Measurements from ENCODE around the gene RPS6KA5.
"Not testable (repeated sequence)": the region's sequence is repeated elsewhere in the genome, so short reads cannot be mapped to it uniquely, and the experiment has no call there.

Gene RPS6KA5

GRCh38 chr14:90830931-90831701 lies 229.3 kb downstream of the RPS6KA5 start:
- DNase-seq (ENCODE audit: low read depth): no peak

DNA sequence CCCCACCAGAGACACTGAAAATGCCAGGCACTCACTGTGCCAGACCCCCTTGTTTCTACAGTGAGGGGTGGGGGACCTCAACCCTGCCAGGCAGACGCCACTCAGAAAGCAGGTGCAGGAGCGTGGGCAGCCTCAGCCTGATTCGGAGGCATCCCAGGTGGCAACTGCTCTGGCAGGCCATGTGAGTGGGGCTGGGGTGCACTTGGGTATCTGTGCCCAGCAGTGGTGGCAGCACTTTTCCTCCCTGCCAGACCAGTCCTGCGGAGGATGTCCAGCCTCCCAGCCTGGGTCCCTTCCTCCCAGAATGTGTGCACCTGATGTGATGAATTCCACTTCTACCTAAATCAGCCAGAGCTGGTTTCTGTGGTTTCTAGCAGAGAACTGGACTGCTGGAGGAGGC lies 230.8 kb downstream of the RPS6KA5 start:
- no peak for DNase-seq (ENCODE audit: low read depth)

DNA sequence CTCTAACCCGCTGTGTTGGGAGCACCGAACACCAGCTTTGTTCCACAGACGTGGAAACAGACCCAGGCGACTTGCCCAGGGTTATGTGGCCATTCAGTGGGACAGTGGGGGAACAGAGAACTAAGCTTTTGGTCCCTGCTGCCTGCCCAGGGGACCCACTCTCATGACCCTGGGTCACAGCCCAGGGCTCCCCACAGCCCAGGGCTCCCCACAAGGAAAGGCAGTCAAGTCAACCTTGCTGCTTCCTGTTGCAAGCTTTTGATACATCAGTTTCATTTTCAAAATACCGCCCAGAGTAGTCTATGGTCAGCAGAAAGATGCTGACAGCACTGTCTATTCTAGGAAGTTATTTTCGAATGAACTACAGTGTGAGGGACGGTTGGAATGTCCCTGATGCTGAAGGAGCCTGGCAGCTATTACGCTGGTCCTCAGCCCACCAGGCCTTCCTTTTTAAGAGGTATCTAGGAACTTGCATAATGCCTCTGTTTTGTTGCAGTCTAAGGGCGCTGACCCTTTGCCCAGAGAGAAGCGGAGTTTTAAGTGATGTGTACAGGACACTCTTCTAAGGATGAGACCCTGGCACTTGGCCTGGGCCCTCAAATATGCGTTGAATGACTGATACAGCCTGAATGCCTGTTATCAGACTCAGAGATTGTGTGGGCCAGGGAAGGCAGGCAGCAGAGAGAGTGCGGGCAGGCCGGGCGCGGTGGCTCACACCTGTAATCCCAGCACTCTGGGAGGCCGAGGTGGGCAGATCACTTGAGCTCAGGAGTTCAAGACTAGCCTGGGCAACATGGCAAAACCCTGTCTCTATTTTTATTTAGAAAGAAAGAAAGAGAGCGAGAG lies 231.6 kb downstream of the RPS6KA5 start:
- DNase-seq (ENCODE audit: low read depth): no peak

DNA sequence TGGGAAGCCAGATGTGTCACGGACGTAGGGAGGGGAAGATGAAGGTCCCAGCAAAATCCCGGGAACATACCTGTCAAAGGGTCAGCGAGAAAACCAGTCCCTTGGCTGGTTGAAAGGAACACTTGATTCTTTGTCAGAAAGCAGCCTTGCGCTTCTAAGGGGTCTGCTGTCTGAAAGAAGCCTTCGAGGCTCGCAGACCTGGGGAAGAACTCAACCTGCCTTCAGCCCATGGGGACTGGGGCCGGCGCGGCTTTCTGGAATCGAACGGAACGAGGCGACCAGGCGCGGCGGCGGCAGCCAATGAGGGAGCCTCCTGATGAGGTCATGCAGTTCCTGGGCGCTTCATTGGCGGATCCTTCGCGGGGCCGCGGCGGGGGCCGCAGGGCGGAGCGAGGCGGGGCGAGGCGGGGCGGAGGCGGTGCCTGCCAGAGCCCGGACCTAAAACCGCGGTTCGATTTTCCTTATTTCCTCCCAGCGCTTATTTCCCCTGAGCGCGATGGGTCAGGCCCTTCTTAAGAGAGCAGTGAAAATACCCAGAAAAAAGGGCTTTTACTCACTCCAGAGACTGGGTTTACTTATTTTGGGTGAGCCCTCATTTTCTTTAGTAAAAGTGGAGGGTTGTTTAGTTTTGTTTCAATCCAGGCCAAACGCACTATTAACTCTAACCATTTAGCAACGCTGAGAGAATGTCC lies 232.4 kb downstream of the RPS6KA5 start:
- peak; percentile 82 for DNase-seq (ENCODE audit: low read depth)

DNA sequence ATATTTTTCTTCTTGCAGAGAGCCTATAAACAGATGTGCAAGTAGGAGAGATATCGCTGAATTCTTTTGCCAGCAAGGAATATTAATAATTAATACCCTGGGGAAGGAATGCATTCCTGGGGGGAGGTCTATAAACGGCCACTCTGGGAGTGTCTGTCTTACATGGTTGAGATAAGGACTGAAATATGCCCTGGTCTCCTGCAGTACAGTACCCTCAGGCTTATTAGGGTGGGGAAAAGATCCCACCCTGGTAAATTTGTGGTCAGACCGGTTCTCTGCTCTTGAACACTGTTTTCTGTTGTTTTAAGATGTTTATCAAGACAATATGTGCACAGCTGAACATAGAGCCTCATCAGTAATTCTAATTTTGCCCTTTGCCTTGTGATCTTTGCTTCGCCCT lies 236.9 kb downstream of the RPS6KA5 start:
- DNase-seq (ENCODE audit: low read depth): not testable (repeated sequence)

GRCh38 chr14:90820958-90821357 lies 239.5 kb downstream of the RPS6KA5 start:
- DNase-seq (ENCODE audit: low read depth): no peak

DNA sequence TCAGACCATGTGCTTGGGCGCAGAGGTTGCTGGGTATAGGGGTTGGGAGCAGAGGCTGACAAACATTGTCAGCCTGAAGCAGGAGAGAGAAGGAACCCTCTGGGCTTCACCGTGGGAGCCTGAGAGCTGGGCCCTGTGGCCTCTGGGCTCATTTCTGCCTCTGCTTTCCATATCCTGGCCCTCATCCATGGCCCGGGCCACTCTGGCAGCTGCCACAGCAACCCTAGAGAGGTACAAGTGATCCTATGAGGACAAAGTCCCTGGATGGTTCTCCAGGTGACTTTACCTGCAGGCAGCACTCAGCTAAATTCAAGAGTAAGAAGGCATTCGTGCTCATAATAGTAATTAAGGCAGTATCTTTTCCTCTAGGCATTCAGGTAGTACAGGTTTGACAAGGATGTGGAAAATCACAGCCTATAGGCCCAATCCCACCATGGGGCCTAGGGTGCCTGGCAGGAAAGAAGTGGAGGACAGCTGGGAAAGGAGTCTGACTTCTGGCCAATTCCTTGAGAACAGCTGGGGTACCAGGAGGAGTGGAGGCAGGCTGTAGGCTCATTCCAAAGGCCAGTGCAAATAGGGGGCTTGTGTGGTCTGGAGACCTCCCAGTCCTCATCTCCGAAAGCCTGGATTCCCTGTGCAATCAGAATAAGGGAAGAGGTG lies 240.6 kb downstream of the RPS6KA5 start:
- no peak for DNase-seq (ENCODE audit: low read depth)

- no peak for DNase-seq (ENCODE audit: low read depth)
These were observed 241.7 kb downstream of the RPS6KA5 start for GRCh38 chr14:90818715-90819114.

DNA sequence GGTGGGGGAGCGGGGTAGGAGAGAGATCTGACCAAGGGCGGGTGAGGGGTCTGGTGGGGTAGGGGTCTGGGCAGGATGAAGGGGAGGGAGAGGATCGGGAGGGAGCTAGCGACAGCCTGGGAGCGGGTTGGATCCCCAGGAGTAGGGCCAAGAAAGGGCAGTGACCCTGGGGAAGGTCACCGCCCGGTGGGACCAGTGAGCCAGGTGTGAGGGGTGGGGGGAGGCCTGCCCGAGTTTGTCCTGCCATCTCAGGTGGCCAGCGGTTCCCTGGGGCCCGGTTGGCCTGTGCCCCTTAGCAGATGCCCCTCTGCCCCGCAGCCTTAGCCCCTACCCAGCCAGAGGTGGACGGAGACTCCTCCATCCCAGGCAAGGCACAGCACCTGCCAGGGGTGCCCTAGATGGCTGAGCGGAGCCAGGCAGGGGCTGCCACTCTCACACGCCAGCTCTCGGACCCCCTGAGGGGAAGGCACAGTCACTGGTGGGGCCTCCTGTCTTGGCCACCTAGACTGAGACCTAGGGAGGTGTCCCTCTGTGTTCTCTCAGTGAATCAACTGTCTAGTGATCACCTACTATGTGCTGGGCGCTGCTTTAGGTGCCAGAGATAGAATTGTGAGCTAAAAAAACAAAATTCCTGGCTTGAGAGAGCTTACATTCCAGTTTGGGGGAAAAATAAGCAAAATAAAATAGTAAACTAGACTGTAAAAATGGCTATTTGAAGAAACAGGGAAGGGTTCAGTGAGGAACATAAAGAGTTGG lies 243.6 kb downstream of the RPS6KA5 start:
- DNase-seq (ENCODE audit: low read depth): no peak

DNA sequence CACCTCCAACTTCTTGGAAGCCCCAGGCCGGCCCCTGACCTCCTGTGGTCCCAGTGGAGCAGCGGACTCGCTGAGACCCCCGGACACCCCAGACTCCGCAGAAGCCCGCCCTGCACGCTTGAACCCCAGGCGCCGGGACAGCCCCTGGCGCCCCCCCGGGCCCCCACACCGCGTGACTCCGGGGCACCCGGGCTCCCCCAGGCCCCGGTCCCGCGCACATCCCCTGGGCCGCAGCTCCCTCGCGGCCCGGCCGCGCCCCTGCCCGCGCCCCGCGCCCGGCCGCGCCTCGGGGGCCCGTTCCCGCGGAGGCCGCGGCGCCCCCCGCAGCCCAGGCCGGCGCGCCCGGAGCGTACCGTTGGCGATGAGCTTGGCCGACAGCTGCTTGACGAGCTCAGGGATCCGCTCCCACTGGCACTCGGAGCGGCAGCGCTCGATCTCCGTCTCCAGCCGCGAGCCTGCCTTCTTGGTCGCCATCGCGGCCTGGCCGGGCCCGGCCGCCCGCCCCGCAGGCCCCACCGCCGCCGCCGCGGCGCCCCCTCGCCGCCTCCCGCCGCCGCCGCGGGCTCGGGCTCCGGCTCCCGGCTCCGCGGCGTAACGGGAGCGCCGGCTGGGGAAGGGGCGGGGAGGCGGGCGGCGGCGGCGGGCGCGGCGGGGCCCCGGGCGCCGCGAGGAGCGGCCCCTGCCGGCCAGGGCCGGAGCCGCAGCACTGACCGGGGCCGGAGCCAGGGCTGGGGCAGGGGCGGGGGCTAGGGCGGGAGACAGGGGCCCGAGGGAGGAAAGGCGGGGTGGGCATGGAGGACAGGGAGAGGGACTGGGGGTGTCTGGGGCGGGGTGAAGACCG lies 244.4 kb downstream of the RPS6KA5 start, which contains the start of gene TTC7B:
Gene TTC7B (minus strand): TSS at position 609 of the 841 bp plus-strand sequence. CDS start 135 bp downstream, at position 474.
- no peak for DNase-seq (ENCODE audit: low read depth)

GRCh38 chr14:90815572-90815821 lies 244.9 kb downstream of the RPS6KA5 start:
- no peak for DNase-seq (ENCODE audit: low read depth)

GRCh38 chr14:90814806-90815571 lies 245.5 kb downstream of the RPS6KA5 start:
- no peak for DNase-seq (ENCODE audit: low read depth)

GRCh38 chr14:90813442-90813841 lies 247.0 kb downstream of the RPS6KA5 start:
- DNase-seq (ENCODE audit: low read depth): no peak

- DNase-seq (ENCODE audit: low read depth): no peak
These were observed 248.3 kb downstream of the RPS6KA5 start for GRCh38 chr14:90812109-90812508.

- DNase-seq (ENCODE audit: low read depth): no peak
These were observed 248.8 kb downstream of the RPS6KA5 start for GRCh38 chr14:90811641-90812040.

- no peak for DNase-seq (ENCODE audit: low read depth)
These were observed 249.6 kb downstream of the RPS6KA5 start for GRCh38 chr14:90810806-90811205.

DNA sequence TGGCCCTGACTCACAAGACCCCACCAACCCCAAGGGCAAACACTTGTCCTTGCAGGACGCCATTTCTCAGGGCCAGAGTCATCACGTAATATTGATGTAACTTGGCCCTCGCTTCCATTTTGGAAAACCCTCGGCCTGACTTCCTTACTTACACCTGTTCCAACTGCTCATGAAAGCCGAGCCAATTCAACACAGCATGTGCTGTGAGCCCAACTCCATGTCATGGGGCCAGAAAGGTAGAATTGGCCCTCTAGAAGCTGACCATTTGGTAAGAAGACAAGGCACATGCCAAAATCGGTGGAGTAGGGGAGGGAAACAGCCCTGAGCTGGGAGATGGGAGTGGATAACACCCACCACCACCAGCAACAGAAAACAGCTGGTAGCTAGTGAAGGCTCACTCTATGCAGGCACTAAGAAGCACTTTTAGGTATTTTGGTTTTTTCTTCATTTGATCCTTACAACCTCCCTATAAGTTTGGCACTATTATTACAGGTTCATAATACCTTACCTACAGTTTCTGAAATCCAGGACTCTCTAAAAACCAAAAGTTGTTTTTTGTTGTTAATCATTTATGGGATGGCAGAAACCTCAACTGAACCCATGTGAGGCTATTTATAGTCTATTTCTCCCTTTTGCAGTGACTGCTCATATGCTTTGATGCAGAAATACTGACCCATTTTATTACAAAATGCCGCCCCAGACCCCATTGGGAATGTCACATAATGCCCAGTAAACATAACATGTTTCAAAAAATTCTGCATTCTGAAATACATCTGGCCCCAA lies 250.7 kb downstream of the RPS6KA5 start:
- no peak for DNase-seq (ENCODE audit: low read depth)

GRCh38 chr14:90808759-90809529 lies 251.5 kb downstream of the RPS6KA5 start:
- DNase-seq (ENCODE audit: low read depth): no peak
